Naive thymus-derived CD4-positive, alpha-beta T cell (primary cell): Measurements from ENCODE around the gene MED15. TPM values are rescaled to one million over a fixed set of nuclear protein-coding genes. Genes with fewer than 3 reads are reported as not detected.
"Not testable (repeated sequence)": the region's sequence is repeated elsewhere in the genome, so short reads cannot be mapped to it uniquely, and the experiment has no call there.

ENCODE experiments used
- ATAC-seq: fragments of 150-1000 bp; cut with Tn5 transposase; 2 replicates; pipeline ENCODE4 v1.10.0; 2021; ENCODE audit warnings: mild to moderate bottlenecking, moderate library complexity
- CTCF ChIA-PET: fragments of 350-600 bp; sonication (Branson Sonifier 250); formaldehyde crosslinking; loops from one replicate; lab custom pipeline; 2021; ENCODE audit warnings: antibody characterized with exemption; lab: Charles Lee
- POLR2A ChIA-PET: fragments of 350-600 bp; sonication (Branson Sonifier 250); formaldehyde crosslinking; loops from one replicate; lab custom pipeline; 2021; ENCODE audit warnings: antibody characterized with exemption, inconsistent platforms; lab: Charles Lee
- DNase-seq, 9 donors: peaks; one replicate each; pipeline versions ENCODE4 v3.0.0 to v3.0.0-alpha.2; 2020 to 2022; ENCODE audit warnings: mixed read lengths in 1 of 9
- H3K27ac ChIP-seq: one replicate; pipeline ENCODE4 v1.7.0; 2013; ENCODE audit warnings: mild to moderate bottlenecking, low read depth, low read length, moderate library complexity
- H3K27me3 ChIP-seq, 2 donors: one replicate each; pipeline ENCODE4 v1.7.0; 2013; ENCODE audit warnings: low read length in 2 of 2, mild to moderate bottlenecking in 2 of 2, moderate library complexity in 2 of 2; ENCODE audit not compliant: control insufficient read depth in 2 of 2, insufficient read depth in 2 of 2
- H3K36me3 ChIP-seq, 3 experiments: 1 replicate in 2 of 3; 2 replicates in 1 of 3; pipeline ENCODE4 v1.7.0; 2013; ENCODE audit warnings: low read length in 3 of 3, mild to moderate bottlenecking in 3 of 3, moderate library complexity in 1 of 3; ENCODE audit not compliant: insufficient read depth in 3 of 3, control insufficient read depth in 2 of 3
- H3K4me1 ChIP-seq, 2 donors: one replicate each; pipeline ENCODE4 v1.7.0; 2013; ENCODE audit warnings: low read length in 2 of 2, mild to moderate bottlenecking in 2 of 2, moderate library complexity in 1 of 2; ENCODE audit not compliant: control insufficient read depth in 2 of 2, insufficient read depth in 2 of 2
- H3K4me3 ChIP-seq: 2 replicates; pipeline ENCODE4 v1.7.0; 2013; ENCODE audit warnings: mild to moderate bottlenecking, low read length
- H3K9me3 ChIP-seq, 3 experiments: 1 replicate in 2 of 3; 2 replicates in 1 of 3; pipeline ENCODE4 v1.7.0; 2013; ENCODE audit warnings: low read length in 3 of 3; ENCODE audit not compliant: control insufficient read depth in 2 of 3
- H3K27ac Mint-ChIP-seq, 9 donors: one replicate each; pipeline ENCODE4 v1.8.0; 2020 to 2022; ENCODE audit warnings: mixed read lengths in 9 of 9, mild to moderate bottlenecking in 8 of 9, moderate library complexity in 5 of 9, inconsistent platforms in 2 of 9
- H3K27me3 Mint-ChIP-seq, 5 donors: one replicate each; pipeline ENCODE4 v1.8.0; 2021 to 2022; ENCODE audit warnings: mixed read lengths in 5 of 5, mild to moderate bottlenecking in 1 of 5
- H3K36me3 Mint-ChIP-seq, 5 donors: one replicate each; pipeline ENCODE4 v1.8.0; 2020 to 2022; ENCODE audit warnings: mixed read lengths in 5 of 5, mild to moderate bottlenecking in 3 of 5, inconsistent platforms in 1 of 5
- H3K4me1 Mint-ChIP-seq, 7 donors: one replicate each; pipeline ENCODE4 v1.8.0; 2020 to 2022; ENCODE audit warnings: mixed read lengths in 7 of 7, mild to moderate bottlenecking in 3 of 7, inconsistent platforms in 1 of 7
- H3K4me3 Mint-ChIP-seq, 10 donors: one replicate each; pipeline ENCODE4 v1.8.0; 2020 to 2022; ENCODE audit warnings: mild to moderate bottlenecking in 10 of 10, mixed read lengths in 10 of 10, moderate library complexity in 6 of 10, inconsistent platforms in 2 of 10
- H3K9me3 Mint-ChIP-seq, 11 donors: one replicate each; pipeline ENCODE4 v1.8.0; 2020 to 2022; ENCODE audit warnings: mixed read lengths in 11 of 11, mild to moderate bottlenecking in 4 of 11, inconsistent platforms in 1 of 11, moderate library complexity in 1 of 11
- intact Hi-C, 2 donors: fragments of 100-400 bp; cut with micrococcal nuclease; formaldehyde crosslinking; loops; one replicate each; pipeline ENCODE4 v1.15.1; 2023
- polyA plus RNA-seq, 2 donors: library from polyadenylated mRNA; unstranded; fragments of 300-500 nt; fragmentation: Illumina TruSeq; gene quantifications; one replicate each; pipeline ENCODE4 v1.2.3, GENCODE V29; 2021
- total RNA-seq, 6 experiments: library from RNA in 5 of 6; stranded (reverse) in 5 of 6; gene quantifications; 1 replicate in 5 of 6; 2 replicates in 1 of 6; pipeline ENCODE4 v1.2.3 and lab custom pipeline; 2021 to 2026

Gene MED15
- total and polyA plus RNA-seq, 7 experiments from 2014 or later: 24.3 to 235 (median 192) TPM

GRCh38 chr22:20504293-20504922 is 3.0 kb upstream of the MED15 start:
- POLR2A ChIA-PET: interaction anchor here (0.6 to 1.0 kb wide), 4 partner anchors 53 to 331 kb away, joined by 3 read pairs; no protein-coding TSS in a partner anchor
- H3K36me3 Mint-ChIP-seq: peaks cover 0 to 19% (median 8%) of the 10 kb centered on the region in 5 donors
- Histone ChIP-seq H3K36me3 (peaks cover 0 to 13% (median 0%) of the 10 kb centered on the region in 3 experiments), H3K4me1 (peaks cover 10 to 14% of the 10 kb centered on the region in 2 donors)
- H3K4me3 Mint-ChIP-seq: peak overlapping the region in 1 of 10 donors; percentile 77
- intact Hi-C loops, H3K27me3 ChIP-seq, ATAC-seq, H3K27me3 Mint-ChIP-seq, H3K27ac ChIP-seq, H3K4me3 ChIP-seq, H3K9me3 Mint-ChIP-seq, DNase-seq, H3K9me3 ChIP-seq: not testable (repeated sequence)
- CTCF ChIA-PET: interaction anchor here (0.7 kb wide), 1 partner anchor 29 kb away, joined by 3 read pairs; no protein-coding TSS in a partner anchor
- peak overlapping the region in 2 of 9 donors; percentile 36 to 40 for H3K27ac Mint-ChIP-seq
- H3K4me1 Mint-ChIP-seq: peaks cover 18 to 28% (median 26%) of the 10 kb centered on the region in 7 donors

GRCh38 chr22:20506543-20507252 is 712 bp upstream of the MED15 start:
- H3K4me3 ChIP-seq: peak overlapping the region; percentile 92
- ChIA-PET CTCF (interaction anchor here (1.2 to 2.1 kb wide), 5 partner anchors 49 to 71 kb away, joined by 3 to 10 read pairs (median 5); no protein-coding TSS in a partner anchor), POLR2A (interaction anchor here (1.0 to 4.9 kb wide), 12 partner anchors 11 to 65 kb away, joined by 3 to 65 read pairs (median 10); no protein-coding TSS in a partner anchor)
- intact Hi-C loops: loop anchor here (1.0 to 5.0 kb wide), 11 partner anchors 10 to 390 kb away; partner anchors contain the start of genes TRMT2A (in 2 of the 2), DGCR6L (in 1 of the 2), KLHL22 (in 1 of the 2) and RANBP1 (in 1 of the 2)
- DNase-seq: no peak
- ATAC-seq: no peak
- H3K36me3 ChIP-seq: peaks cover 0 to 7% (median 0%) of the 10 kb centered on the region in 3 experiments
- Mint-ChIP-seq H3K4me3 (peak overlapping the region; percentile 96 to 100 (median 98)), H3K9me3 (no peaks in the 10 kb centered on the region), H3K27ac (peak overlapping the region; percentile 90 to 99 (median 96)), H3K36me3 (peaks cover 0 to 21% (median 6%) of the 10 kb centered on the region in 5 donors), H3K4me1 (peaks cover 36 to 51% (median 48%) of the 10 kb centered on the region in 7 donors), H3K27me3 (no peaks in the 10 kb centered on the region)
- no peaks in the 10 kb centered on the region for H3K9me3 ChIP-seq
- H3K27me3 ChIP-seq: no peaks in the 10 kb centered on the region
- H3K4me1 ChIP-seq: peaks cover 31 to 32% of the 10 kb centered on the region in 2 donors
- H3K27ac ChIP-seq: peak overlapping the region; percentile 95

- H3K36me3 ChIP-seq, H3K27me3 Mint-ChIP-seq, H3K9me3 Mint-ChIP-seq, ATAC-seq, DNase-seq, H3K27me3 ChIP-seq, H3K9me3 ChIP-seq: not testable (repeated sequence)
- Histone ChIP-seq H3K27ac (peak overlapping the region; percentile 95), H3K4me1 (peaks cover 32 to 38% of the 10 kb centered on the region in 2 donors), H3K4me3 (peak overlapping the region; percentile 92)
- intact Hi-C loops: loop anchor here (2.0 to 5.0 kb wide), 4 partner anchors 15 to 195 kb away; partner anchors contain the start of gene DGCR6L (in 1 of the 2)
- peak overlapping the region; percentile 96 to 100 (median 98) for H3K4me3 Mint-ChIP-seq
- CTCF ChIA-PET: interaction anchor here (0.6 to 2.1 kb wide), 10 partner anchors 16 to 89 kb away, joined by 3 to 10 read pairs (median 4); no protein-coding TSS in a partner anchor
- H3K4me1 Mint-ChIP-seq: peaks cover 46 to 60% (median 55%) of the 10 kb centered on the region in 7 donors
- H3K27ac Mint-ChIP-seq: peak overlapping the region; percentile 90 to 99 (median 96)
- peaks cover 0 to 23% (median 5%) of the 10 kb centered on the region in 5 donors for H3K36me3 Mint-ChIP-seq
- POLR2A ChIA-PET: interaction anchor here (0.7 to 4.9 kb wide), 13 partner anchors 14 to 79 kb away, joined by 3 to 65 read pairs (median 9); no protein-coding TSS in a partner anchor
Measured at GRCh38 chr22:20508067-20508755, 801 bp downstream of the MED15 start.

- ATAC-seq (no peak), DNase-seq (no peak)
- Mint-ChIP-seq H3K27me3 (no peaks in the 10 kb centered on the region), H3K9me3 (no peaks in the 10 kb centered on the region), H3K27ac (peak overlapping the region; percentile 90 to 99 (median 96)), H3K36me3 (peaks cover 0 to 23% (median 5%) of the 10 kb centered on the region in 5 donors), H3K4me1 (peaks cover 53 to 65% (median 60%) of the 10 kb centered on the region in 7 donors), H3K4me3 (peak overlapping the region; percentile 96 to 100 (median 98))
- ChIA-PET CTCF (interaction anchor here (1.3 to 1.9 kb wide), 4 partner anchors 35 to 66 kb away, joined by 3 to 7 read pairs (median 4); no protein-coding TSS in a partner anchor), POLR2A (interaction anchor here (0.6 to 4.9 kb wide), 15 partner anchors 13 to 79 kb away, joined by 3 to 65 read pairs (median 9); no protein-coding TSS in a partner anchor)
- intact Hi-C loops: loop anchor here (2.0 to 5.0 kb wide), 4 partner anchors 14 to 194 kb away; partner anchors contain the start of gene DGCR6L (in 1 of the 2)
- Histone ChIP-seq H3K9me3 (no peaks in the 10 kb centered on the region), H3K27ac (peak overlapping the region; percentile 57), H3K36me3 (peaks cover 0 to 12% (median 0%) of the 10 kb centered on the region in 3 experiments), H3K27me3 (no peaks in the 10 kb centered on the region), H3K4me3 (peak overlapping the region; percentile 45), H3K4me1 (peaks cover 32 to 41% of the 10 kb centered on the region in 2 donors)
Measured at GRCh38 chr22:20508815-20509271, 1.4 kb downstream of the MED15 start.

GRCh38 chr22:20509344-20510047 is 2.1 kb downstream of the MED15 start:
- H3K27me3 ChIP-seq: no peaks in the 10 kb centered on the region
- no peaks in the 10 kb centered on the region for H3K27me3 Mint-ChIP-seq
- H3K4me3 Mint-ChIP-seq: peak overlapping the region; percentile 96 to 100 (median 98)
- POLR2A ChIA-PET: interaction anchor here (0.6 to 4.9 kb wide), 12 partner anchors 12 to 80 kb away, joined by 3 to 65 read pairs (median 8); no protein-coding TSS in a partner anchor
- CTCF ChIA-PET: interaction anchor here (0.7 to 1.9 kb wide), 5 partner anchors 15 to 65 kb away, joined by 3 to 7 read pairs (median 3); no protein-coding TSS in a partner anchor
- H3K36me3 Mint-ChIP-seq: peaks cover 4 to 25% (median 5%) of the 10 kb centered on the region in 5 donors
- H3K27ac ChIP-seq: peak overlapping the region; percentile 57
- peaks cover 32 to 41% of the 10 kb centered on the region in 2 donors for H3K4me1 ChIP-seq
- H3K36me3 ChIP-seq: peaks cover 0 to 18% (median 5%) of the 10 kb centered on the region in 3 experiments
- ATAC-seq (peak; percentile 76), DNase-seq (peak in 6 of 9 donors; percentile 17 to 67 (median 27))
- peak overlapping the region; percentile 90 to 99 (median 96) for H3K27ac Mint-ChIP-seq
- H3K4me3 ChIP-seq: peak overlapping the region; percentile 45
- H3K4me1 Mint-ChIP-seq: peaks cover 59 to 72% (median 67%) of the 10 kb centered on the region in 7 donors
- no peaks in the 10 kb centered on the region for H3K9me3 Mint-ChIP-seq
- H3K9me3 ChIP-seq: no peaks in the 10 kb centered on the region
- intact Hi-C loops: loop anchor here (2.0 to 5.0 kb wide), 4 partner anchors 13 to 193 kb away; partner anchors contain the start of gene DGCR6L (in 1 of the 2)
